ENCODE results near the gene LRFN5.

LRFN5 gene

GRCh38 chr14:41606282-41606531 lies 469 bp upstream of the LRFN5 start:
- TF ChIP-seq CTCF (IDR thresholded peaks at IDR 0.05): no peak

DNA sequence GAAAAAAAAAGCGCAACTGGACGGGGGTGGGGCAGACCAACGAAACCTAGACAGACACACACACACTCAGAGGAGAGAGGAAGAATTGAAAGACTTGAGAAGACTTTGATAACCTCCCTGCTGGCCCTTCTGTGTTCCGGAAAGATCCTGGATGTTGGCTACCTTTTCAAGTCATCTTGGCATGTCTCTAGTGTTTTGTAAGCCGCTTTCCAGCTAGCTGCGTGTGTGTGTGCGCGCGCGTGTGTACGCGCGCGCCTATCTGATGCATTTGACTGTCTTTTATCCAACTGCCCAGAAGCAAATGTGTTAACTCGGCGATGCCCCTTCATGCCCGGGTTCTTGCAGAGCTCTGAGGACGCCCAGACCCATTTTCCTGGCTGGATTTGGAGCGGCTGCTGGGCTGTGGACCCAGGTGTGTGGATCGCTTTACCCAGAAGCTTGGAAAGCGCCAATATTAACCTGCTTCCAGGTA lies 664 bp downstream of the LRFN5 start:
- peak overlapping the region; percentile 36 for H3K4me3 ChIP-seq (ENCODE audit: low read depth, low read length)
- no peaks in the 10 kb centered on the region for H3K79me2 ChIP-seq
- H3K9me3 ChIP-seq (ENCODE audit: control insufficient read depth, low read length): no peaks in the 10 kb centered on the region
- peaks cover 10% of the 10 kb centered on the region for H3K4me1 ChIP-seq
- H2AFZ ChIP-seq: peak overlapping the region; percentile 77
- peaks cover 8% of the 10 kb centered on the region for H3K27me3 ChIP-seq (ENCODE audit: control insufficient read depth, insufficient read depth, low read length)
- no peak for TF ChIP-seq CTCF (IDR thresholded peaks at IDR 0.05)
- peak overlapping the region; percentile 88 for H3K27ac ChIP-seq
- no peak overlapping the region for H3K9ac ChIP-seq
- H3K36me3 ChIP-seq (ENCODE audit: control insufficient read depth, insufficient read depth, low read length): no peaks in the 10 kb centered on the region
- H3K4me2 ChIP-seq (ENCODE audit: low read length): peak overlapping the region; percentile 68

More at GRCh38 chr14:41606282-41606531, 469 bp upstream of the LRFN5 start:
- Histone ChIP-seq H3K4me2 (ENCODE audit: low read length) (peak overlapping the region; percentile 68), H3K9ac (no peak overlapping the region), H2AFZ (peak overlapping the region; percentile 77), H3K36me3 (ENCODE audit: control insufficient read depth, insufficient read depth, low read length) (no peaks in the 10 kb centered on the region), H3K27me3 (ENCODE audit: control insufficient read depth, insufficient read depth, low read length) (peaks cover 7% of the 10 kb centered on the region), H3K9me3 (ENCODE audit: control insufficient read depth, low read length) (no peaks in the 10 kb centered on the region), H3K4me1 (peaks cover 5% of the 10 kb centered on the region), H3K4me3 (ENCODE audit: low read depth, low read length) (peak overlapping the region; percentile 36), H3K27ac (peak overlapping the region; percentile 88), H3K79me2 (peaks cover 3% of the 10 kb centered on the region)

DNA sequence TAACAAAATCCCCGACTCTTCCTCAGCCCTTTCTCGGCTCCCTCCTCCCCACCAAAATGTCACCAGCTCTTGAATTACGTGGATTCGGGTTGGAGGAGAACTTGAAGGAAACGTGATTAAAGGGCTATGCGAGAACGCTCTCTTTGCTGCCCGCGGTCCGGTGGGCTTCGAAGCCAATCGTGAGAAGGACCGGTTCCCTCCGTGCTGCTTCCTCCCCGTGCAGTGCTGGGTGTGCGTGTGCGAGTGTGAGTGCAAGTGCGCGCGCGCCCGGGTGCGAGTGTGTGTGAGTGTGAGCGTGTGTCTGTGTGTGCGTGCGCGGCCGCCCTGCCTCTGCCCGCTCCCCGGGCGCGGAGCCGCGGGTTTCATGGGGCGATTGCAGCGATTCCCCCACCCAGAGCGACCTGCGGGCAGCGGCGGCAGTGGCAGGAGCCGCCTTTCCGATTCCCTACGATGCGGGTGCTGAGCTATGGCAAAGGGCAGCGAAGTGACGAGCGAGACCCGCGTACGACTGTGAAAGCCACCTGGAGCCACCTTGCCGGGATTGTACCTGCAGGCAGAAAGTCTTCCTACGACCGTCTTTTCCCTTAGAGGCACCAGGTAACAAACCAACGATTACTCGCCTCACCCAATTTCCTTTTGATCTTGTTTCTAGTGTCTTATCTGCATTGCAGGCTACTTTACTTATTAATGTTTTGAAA lies 1.4 kb downstream of the LRFN5 start:
- Histone ChIP-seq H3K27me3 (ENCODE audit: control insufficient read depth, insufficient read depth, low read length) (peaks cover 8% of the 10 kb centered on the region), H3K36me3 (ENCODE audit: control insufficient read depth, insufficient read depth, low read length) (no peaks in the 10 kb centered on the region), H3K4me3 (ENCODE audit: low read depth, low read length) (no peak overlapping the region), H3K79me2 (no peaks in the 10 kb centered on the region), H3K4me1 (peaks cover 10% of the 10 kb centered on the region), H3K9ac (peak overlapping the region; percentile 42), H2AFZ (peak overlapping the region; percentile 77), H3K4me2 (ENCODE audit: low read length) (peak overlapping the region; percentile 68), H3K9me3 (ENCODE audit: control insufficient read depth, low read length) (no peaks in the 10 kb centered on the region), H3K27ac (peak overlapping the region; percentile 88)
- no peak for TF ChIP-seq CTCF (IDR thresholded peaks at IDR 0.05)

DNA sequence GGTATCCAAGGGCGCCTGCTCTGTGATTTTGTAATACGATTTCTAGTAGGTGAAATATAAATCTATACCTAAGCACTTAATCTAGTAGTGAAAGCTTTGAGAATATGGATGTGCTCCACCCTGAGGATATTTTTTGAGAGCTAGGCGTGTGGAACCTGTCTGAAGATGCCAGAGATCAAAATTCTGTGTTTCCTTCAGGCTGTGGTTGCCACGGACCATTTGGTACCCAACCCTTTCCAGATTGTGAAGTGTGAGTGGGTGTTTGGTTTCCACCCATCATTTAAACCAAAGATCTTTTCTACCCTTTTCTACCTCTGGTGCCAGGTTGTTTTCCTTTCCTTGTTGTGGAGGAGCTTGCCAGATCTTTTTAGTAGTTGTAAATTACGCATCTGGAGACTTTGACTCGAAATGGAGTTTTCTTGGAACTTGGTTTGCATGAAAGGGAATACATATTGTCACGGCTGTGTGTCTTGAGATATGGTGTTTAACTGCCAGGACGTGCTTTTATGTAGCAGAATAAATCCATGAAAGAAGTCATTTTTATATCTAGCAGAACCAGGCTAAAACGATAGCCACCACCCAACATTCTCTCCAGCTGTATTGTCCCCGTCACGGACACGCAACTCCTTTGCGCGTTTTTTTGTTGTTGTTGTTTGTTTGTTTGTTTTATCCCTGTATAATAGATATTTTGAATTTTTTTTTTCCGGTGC lies 2.2 kb downstream of the LRFN5 start:
- no peak for TF ChIP-seq CTCF (IDR thresholded peaks at IDR 0.05)
- Histone ChIP-seq H3K27me3 (ENCODE audit: control insufficient read depth, insufficient read depth, low read length) (peaks cover 8% of the 10 kb centered on the region), H3K4me3 (ENCODE audit: low read depth, low read length) (no peak overlapping the region), H3K36me3 (ENCODE audit: control insufficient read depth, insufficient read depth, low read length) (no peaks in the 10 kb centered on the region), H2AFZ (peak overlapping the region; percentile 77), H3K4me2 (ENCODE audit: low read length) (no peak overlapping the region), H3K9me3 (ENCODE audit: control insufficient read depth, low read length) (no peaks in the 10 kb centered on the region), H3K27ac (peak overlapping the region; percentile 88), H3K79me2 (no peaks in the 10 kb centered on the region), H3K4me1 (peaks cover 10% of the 10 kb centered on the region), H3K9ac (no peak overlapping the region)
